ENCODE measurements around the gene PLD2.
"Not testable (repeated sequence)": the region's sequence is repeated elsewhere in the genome, so short reads cannot be mapped to it uniquely, and the experiment has no call there.

Gene PLD2

GRCh38 chr17:4862720-4863119 lies 55.8 kb downstream of the PLD2 start:
- no peaks in the 10 kb centered on the region for H3K27me3 ChIP-seq
- no peaks in the 10 kb centered on the region for H3K9me3 ChIP-seq
- no peak for TF ChIP-seq Cebpa-rat (IDR thresholded peaks at IDR 0.05)
- H3K36me3 ChIP-seq: peaks cover 33% of the 10 kb centered on the region
- H4K20me1 ChIP-seq: peaks cover 66% of the 10 kb centered on the region
- no peak overlapping the region for H3K4me2 ChIP-seq
- H3K4me3 ChIP-seq: no peak overlapping the region
- no peak overlapping the region for H3K9ac ChIP-seq
- H3K27ac ChIP-seq: no peak overlapping the region
- H3K4me1 ChIP-seq: peaks cover 19% of the 10 kb centered on the region

GRCh38 chr17:4863321-4863720 lies 56.4 kb downstream of the PLD2 start:
- H3K27ac ChIP-seq: no peak overlapping the region
- H3K27me3 ChIP-seq: no peaks in the 10 kb centered on the region
- no peak overlapping the region for H3K4me3 ChIP-seq
- peaks cover 33% of the 10 kb centered on the region for H3K36me3 ChIP-seq
- H4K20me1 ChIP-seq: peaks cover 66% of the 10 kb centered on the region
- no peak for TF ChIP-seq Cebpa-rat (IDR thresholded peaks at IDR 0.05)
- H3K4me2 ChIP-seq: no peak overlapping the region
- no peak overlapping the region for H3K9ac ChIP-seq
- H3K9me3 ChIP-seq: no peaks in the 10 kb centered on the region
- H3K4me1 ChIP-seq: peaks cover 13% of the 10 kb centered on the region

GRCh38 chr17:4867535-4867934 lies 60.6 kb downstream of the PLD2 start:
- H3K9me3 ChIP-seq, H3K27ac ChIP-seq, H3K4me1 ChIP-seq, H3K9ac ChIP-seq, H3K36me3 ChIP-seq, H3K4me2 ChIP-seq, H3K4me3 ChIP-seq, H3K27me3 ChIP-seq: not testable (repeated sequence)
- peaks cover 56% of the 10 kb centered on the region for H4K20me1 ChIP-seq

GRCh38 chr17:4869058-4869998 lies 62.4 kb downstream of the PLD2 start:
- not testable (repeated sequence) for H3K9ac ChIP-seq, H3K27ac ChIP-seq, H3K4me3 ChIP-seq

GRCh38 chr17:4870855-4871254 lies 63.9 kb downstream of the PLD2 start:
- Histone ChIP-seq H3K27me3 (no peaks in the 10 kb centered on the region), H3K9ac (no peak overlapping the region), H3K4me1 (no peaks in the 10 kb centered on the region), H3K4me3 (no peak overlapping the region), H4K20me1 (peaks cover 68% of the 10 kb centered on the region), H3K9me3 (no peaks in the 10 kb centered on the region), H3K4me2 (no peak overlapping the region), H3K27ac (no peak overlapping the region), H3K36me3 (peaks cover 14% of the 10 kb centered on the region)
- no peak for TF ChIP-seq Cebpa-rat (IDR thresholded peaks at IDR 0.05)

More at GRCh38 chr17:4869058-4869998, 62.4 kb downstream of the PLD2 start:
- H3K27me3 ChIP-seq, H3K9me3 ChIP-seq, H3K4me1 ChIP-seq, H3K4me2 ChIP-seq: not testable (repeated sequence)
- peaks cover 11% of the 10 kb centered on the region for H3K36me3 ChIP-seq
- peaks cover 59% of the 10 kb centered on the region for H4K20me1 ChIP-seq

GRCh38 chr17:4872786-4873185 lies 65.8 kb downstream of the PLD2 start:
- TF ChIP-seq Cebpa-rat (IDR thresholded peaks at IDR 0.05): no peak
- peaks cover 79% of the 10 kb centered on the region for H4K20me1 ChIP-seq
- H3K27me3 ChIP-seq: no peaks in the 10 kb centered on the region
- peaks cover 15% of the 10 kb centered on the region for H3K4me1 ChIP-seq
- no peak overlapping the region for H3K4me2 ChIP-seq
- H3K9ac ChIP-seq: no peak overlapping the region
- no peak overlapping the region for H3K4me3 ChIP-seq
- no peaks in the 10 kb centered on the region for H3K9me3 ChIP-seq
- H3K36me3 ChIP-seq: peaks cover 14% of the 10 kb centered on the region
- no peak overlapping the region for H3K27ac ChIP-seq
